IMR-90 (cell line): ENCODE data around the gene ARHGEF16. TPM values are rescaled to one million over a fixed set of nuclear protein-coding genes. Genes with fewer than 3 reads are reported as not detected.

ENCODE experiments used
- ATAC-seq: fragments of 200-7000 bp; cut with Tn5 transposase; 2 replicates; pipeline ENCODE4 v1.9.1; 2020; ENCODE audit warnings: low read depth, mild to moderate bottlenecking, moderate library complexity
- BruUV-seq: library from RNA; stranded (reverse); fragments of 400-500 nt; replicated peaks from 2 replicates; lab custom pipeline; 2021; lab: Mats Ljungman, UMichigan
- CTCF ChIA-PET: fragments of 300-600 bp; formaldehyde crosslinking; extraction: SDS; loops from one replicate; lab custom pipeline; 2021; ENCODE audit warnings: antibody characterized with exemption; lab: Yijun Ruan, JAX
- POLR2A ChIA-PET: fragments of 300-600 bp; sonication (Branson Sonifier 250); formaldehyde crosslinking; loops from one replicate; lab custom pipeline; 2022; ENCODE audit warnings: antibody characterized with exemption; ENCODE audit not compliant: unreplicated experiment; lab: Charles Lee
- DNase-seq: peaks from one replicate; pipeline ENCODE4 v3.0.0; 2013
- H2AFZ ChIP-seq: replicated peaks from 2 replicates; pipeline ENCODE3; 2013; ENCODE audit warnings: low read length, mild to moderate bottlenecking; ENCODE audit not compliant: poor library complexity
- H2AK5ac ChIP-seq: 2 replicates; pipeline ENCODE4 v1.6.1; 2013; ENCODE audit warnings: low read depth, low read length, inconsistent platforms
- H2AK9ac ChIP-seq: replicated peaks from 2 replicates; pipeline ENCODE3; 2013; ENCODE audit warnings: mild to moderate bottlenecking, low read depth, low read length, moderate library complexity; ENCODE audit not compliant: poor library complexity
- H2BK120ac ChIP-seq: 2 replicates; pipeline ENCODE4 v1.6.1; 2013; ENCODE audit warnings: low read depth, low read length, inconsistent platforms
- H2BK15ac ChIP-seq: 3 replicates; pipeline ENCODE4 v1.6.1; 2013; ENCODE audit warnings: low read depth, low read length, inconsistent platforms
- H2BK20ac ChIP-seq: 2 replicates; pipeline ENCODE4 v1.6.1; 2013; ENCODE audit warnings: low read depth, mild to moderate bottlenecking, inconsistent platforms, low read length, moderate library complexity
- H2BK5ac ChIP-seq: 2 replicates; pipeline ENCODE4 v1.6.1; 2013; ENCODE audit warnings: mild to moderate bottlenecking, low read depth, low read length, inconsistent platforms; ENCODE audit not compliant: poor library complexity, severe bottlenecking
- H3K14ac ChIP-seq: replicated peaks from 2 replicates; pipeline ENCODE4 v1.6.1; 2013; ENCODE audit warnings: low read depth, low read length, inconsistent platforms
- H3K18ac ChIP-seq: 2 replicates; pipeline ENCODE4 v1.6.1; 2013; ENCODE audit warnings: low read depth, low read length, control low read depth
- H3K23ac ChIP-seq: 2 replicates; pipeline ENCODE4 v1.6.1; 2013; ENCODE audit warnings: low read depth, low read length, inconsistent platforms
- H3K27ac ChIP-seq: 2 replicates; pipeline ENCODE4 v1.5.1; 2013; ENCODE audit warnings: mild to moderate bottlenecking, control low read depth, low read length; ENCODE audit not compliant: insufficient read depth
- H3K27me3 ChIP-seq: 2 replicates; pipeline ENCODE4 v1.6.1; 2013; ENCODE audit warnings: low read length; ENCODE audit not compliant: control insufficient read depth, insufficient read depth
- H3K36me3 ChIP-seq: 2 replicates; pipeline ENCODE4 v1.6.1; 2013; ENCODE audit warnings: low read length, mixed read lengths; ENCODE audit not compliant: control insufficient read depth, insufficient read depth
- H3K4ac ChIP-seq: 2 replicates; pipeline ENCODE4 v1.6.1; 2013; ENCODE audit warnings: low read depth, low read length, inconsistent platforms
- H3K4me1 ChIP-seq: 2 replicates; pipeline ENCODE4 v1.6.1; 2013; ENCODE audit warnings: low read length, mixed read lengths; ENCODE audit not compliant: control insufficient read depth, insufficient read depth
- H3K4me2 ChIP-seq: 2 replicates; pipeline ENCODE4 v1.6.1; 2013; ENCODE audit warnings: low read depth, mild to moderate bottlenecking, control low read depth, low read length, moderate library complexity
- H3K4me3 ChIP-seq: 2 replicates; pipeline ENCODE4 v1.5.1; 2013; ENCODE audit warnings: low read depth, mild to moderate bottlenecking, control low read depth, low read length, moderate library complexity; ENCODE audit not compliant: insufficient read depth
- H3K56ac ChIP-seq: 2 replicates; pipeline ENCODE4 v1.6.1; 2013; ENCODE audit warnings: low read length, inconsistent platforms; ENCODE audit not compliant: insufficient read depth; ENCODE audit errors: extremely low read depth
- H3K79me1 ChIP-seq, 2 experiments: 2 replicates each; pipeline ENCODE4 v1.6.1; 2013; ENCODE audit warnings: low read length in 2 of 2, inconsistent platforms in 1 of 2, low read depth in 1 of 2
- H3K9ac ChIP-seq: 2 replicates; pipeline ENCODE4 v1.6.1; 2013; ENCODE audit warnings: low read depth, low read length, control low read depth
- H3K9me1 ChIP-seq: 2 replicates; pipeline ENCODE4 v1.6.1; 2013; ENCODE audit warnings: low read length, inconsistent platforms; ENCODE audit not compliant: insufficient read depth
- H3K9me3 ChIP-seq: 2 replicates; pipeline ENCODE4 v1.6.1; 2013; ENCODE audit warnings: low read length; ENCODE audit not compliant: control insufficient read depth, insufficient read depth
- H4K20me1 ChIP-seq: 2 replicates; pipeline ENCODE4 v1.6.1; 2013; ENCODE audit warnings: low read length, inconsistent platforms; ENCODE audit not compliant: insufficient read depth
- H4K5ac ChIP-seq: 2 replicates; pipeline ENCODE4 v1.6.1; 2013; ENCODE audit warnings: mild to moderate bottlenecking, low read depth, low read length, control low read depth
- H4K8ac ChIP-seq, 2 experiments: 2 replicates each; pipeline ENCODE4 v1.6.1; 2013; ENCODE audit warnings: low read depth in 2 of 2, low read length in 2 of 2, control low read depth in 1 of 2, inconsistent platforms in 1 of 2
- H4K91ac ChIP-seq: 2 replicates; pipeline ENCODE4 v1.6.1; 2013; ENCODE audit warnings: low read depth, low read length, inconsistent platforms; ENCODE audit not compliant: insufficient read depth
- BHLHE40 ChIP-seq: fragments of 150-350 bp; IDR thresholded peaks from 2 replicates; pipeline ENCODE4 v1.6.1; 2016; ENCODE audit warnings: mild to moderate bottlenecking, low read depth, low read length
- CEBPB ChIP-seq: IDR thresholded peaks from 2 replicates; pipeline ENCODE4 v1.6.1; 2012; ENCODE audit warnings: low read depth, low read length, improper control_type of control experiment
- CHD1 ChIP-seq: IDR thresholded peaks from 2 replicates; pipeline ENCODE4 v1.6.1; 2012; ENCODE audit warnings: low read depth, low read length, improper control_type of control experiment
- CTCF ChIP-seq: conservative IDR thresholded peaks from 2 replicates; pipeline ENCODE4 v1.5.1; 2012; ENCODE audit warnings: mild to moderate bottlenecking, low read depth, low read length, improper control_type of control experiment
- ELK1 ChIP-seq: fragments of 150-350 bp; IDR thresholded peaks from 2 replicates; pipeline ENCODE4 v1.6.1; 2016; ENCODE audit warnings: low read depth, mild to moderate bottlenecking, low read length, moderate library complexity, borderline replicate concordance
- FOS ChIP-seq: fragments of 150-350 bp; IDR thresholded peaks from 2 replicates; pipeline ENCODE4 v1.6.1; 2016; ENCODE audit warnings: low read depth, low read length
- MAFK ChIP-seq: IDR thresholded peaks from 2 replicates; pipeline ENCODE4 v1.6.1; 2012; ENCODE audit warnings: low read depth, low read length, improper control_type of control experiment
- MXI1 ChIP-seq: IDR thresholded peaks from 2 replicates; pipeline ENCODE4 v1.6.1; 2012; ENCODE audit warnings: low read depth, mild to moderate bottlenecking, low read length, moderate library complexity, borderline replicate concordance
- RAD21 ChIP-seq: IDR thresholded peaks from 2 replicates; pipeline ENCODE4 v1.6.1; 2012; ENCODE audit warnings: low read length, improper control_type of control experiment
- USF2 ChIP-seq: fragments of 150-350 bp; IDR thresholded peaks from 2 replicates; pipeline ENCODE4 v1.6.1; 2017; ENCODE audit warnings: mild to moderate bottlenecking, antibody characterized with exemption, low read length, low read depth
- WGBS, 2 experiments: methylation state at CpG; one replicate each; pipeline versions ENCODE4 v1.1.5 to v1.1.7; 2013; ENCODE audit warnings: missing lambda C conversion rate in 2 of 2; ENCODE audit not compliant: insufficient read length in 1 of 2; ENCODE audit errors: extremely low coverage in 2 of 2; 5-methylcytosine and 5-hydroxymethylcytosine counted together
- dilution Hi-C: fragments of 300-500 bp; cut with HindIII; formaldehyde crosslinking; loops from one replicate; pipeline ENCODE4 v1.14.3; 2018; ENCODE audit warnings: low sequenced_read_pairs; ENCODE audit not compliant: unreplicated experiment
- in situ Hi-C: fragments of 300-500 bp; cut with MboI; formaldehyde crosslinking; loops from 3 replicates; pipeline ENCODE4 v1.14.3; 2019; ENCODE audit warnings: low sequenced_read_pairs, inconsistent platforms, mixed read lengths
- intact Hi-C: fragments of 100-400 bp; cut with micrococcal nuclease; formaldehyde crosslinking; loops from 2 replicates; pipeline ENCODE4 v1.10.0; 2022
- polyA plus RNA-seq, 3 experiments: library from polyadenylated mRNA; depleted of rRNA; stranded (reverse); fragments of >200 nt; gene quantifications; 2 replicates each; pipeline ENCODE4 v1.2.3, GENCODE V29; 2012; ENCODE audit warnings: low replicate concordance in 1 of 3
- total RNA-seq: library from RNA; depleted of rRNA; stranded (reverse); fragments of >200 nt; gene quantifications from 2 replicates; pipeline ENCODE4 v1.2.3, GENCODE V29; 2012

Gene ARHGEF16
- total and polyA plus RNA-seq, 2 of the 4 experiments (the other 2 are of a cell fraction): 0.18 to 0.39 TPM

- no peak overlapping the region for H2BK15ac ChIP-seq
- no peak overlapping the region for H2AK9ac ChIP-seq
- ChIA-PET CTCF (no interaction called here), POLR2A (no interaction called here)
- no peak overlapping the region for H3K56ac ChIP-seq
- H3K14ac ChIP-seq: no peak overlapping the region
- no peaks in the 10 kb centered on the region for H4K20me1 ChIP-seq
- H3K18ac ChIP-seq: no peak overlapping the region
- TF ChIP-seq BHLHE40 (no peak), ELK1 (no peak), MAFK (no peak), USF2 (no peak), RAD21 (no peak), CHD1 (no peak), MXI1 (no peak), FOS (no peak), CEBPB (no peak), CTCF (no peak)
- H4K8ac ChIP-seq: no peak overlapping the region
- H2BK120ac ChIP-seq: no peak overlapping the region
- no peaks in the 10 kb centered on the region for H3K4me1 ChIP-seq
- dilution Hi-C loops: no loop called here
- intact Hi-C loops: no loop called here
- no peak overlapping the region for H4K5ac ChIP-seq
- no peaks in the 10 kb centered on the region for H3K79me1 ChIP-seq
- DNase-seq (no peak), ATAC-seq (no peak)
- no peak overlapping the region for H3K23ac ChIP-seq
- H4K91ac ChIP-seq: no peak overlapping the region
- no peak overlapping the region for H2AK5ac ChIP-seq
- H3K27me3 ChIP-seq: peaks cover 2% of the 10 kb centered on the region; the same call in 1 of the 2 replicates
- H3K9me1 ChIP-seq: no peaks in the 10 kb centered on the region
- H2AFZ ChIP-seq: no peak overlapping the region
- in situ Hi-C loops: no loop called here
- 63% methylated on average over 4 of the region's 19 CpGs; no CpG with 5 or more reads in 1 of the 2 experiments for WGBS, 2 experiments
- no peak overlapping the region for H3K27ac ChIP-seq
- H3K9ac ChIP-seq: no peak overlapping the region
- H3K36me3 ChIP-seq: no peaks in the 10 kb centered on the region
- H3K4ac ChIP-seq: no peak overlapping the region
- H3K4me2 ChIP-seq: no peak overlapping the region
- H2BK5ac ChIP-seq: no peak overlapping the region
- no peak overlapping the region for H3K4me3 ChIP-seq
- H3K9me3 ChIP-seq: no peaks in the 10 kb centered on the region
- H2BK20ac ChIP-seq: no peak overlapping the region
- BruUV-seq: no TSS peak
Measured at GRCh38 chr1:3430406-3430805, 24.1 kb upstream of the ARHGEF16 start.
